ENCODE measurements around the gene SLC25A29. TPM values are rescaled to one million over a fixed set of nuclear protein-coding genes. Genes with fewer than 3 reads are reported as not detected.
"Not testable (repeated sequence)": the region's sequence is repeated elsewhere in the genome, so short reads cannot be mapped to it uniquely, and the experiment has no call there.

The SLC25A29 gene
- total RNA-seq, 4 donors from 2014 or later: 36.4 to 65.4 (median 52.9) TPM

DNA sequence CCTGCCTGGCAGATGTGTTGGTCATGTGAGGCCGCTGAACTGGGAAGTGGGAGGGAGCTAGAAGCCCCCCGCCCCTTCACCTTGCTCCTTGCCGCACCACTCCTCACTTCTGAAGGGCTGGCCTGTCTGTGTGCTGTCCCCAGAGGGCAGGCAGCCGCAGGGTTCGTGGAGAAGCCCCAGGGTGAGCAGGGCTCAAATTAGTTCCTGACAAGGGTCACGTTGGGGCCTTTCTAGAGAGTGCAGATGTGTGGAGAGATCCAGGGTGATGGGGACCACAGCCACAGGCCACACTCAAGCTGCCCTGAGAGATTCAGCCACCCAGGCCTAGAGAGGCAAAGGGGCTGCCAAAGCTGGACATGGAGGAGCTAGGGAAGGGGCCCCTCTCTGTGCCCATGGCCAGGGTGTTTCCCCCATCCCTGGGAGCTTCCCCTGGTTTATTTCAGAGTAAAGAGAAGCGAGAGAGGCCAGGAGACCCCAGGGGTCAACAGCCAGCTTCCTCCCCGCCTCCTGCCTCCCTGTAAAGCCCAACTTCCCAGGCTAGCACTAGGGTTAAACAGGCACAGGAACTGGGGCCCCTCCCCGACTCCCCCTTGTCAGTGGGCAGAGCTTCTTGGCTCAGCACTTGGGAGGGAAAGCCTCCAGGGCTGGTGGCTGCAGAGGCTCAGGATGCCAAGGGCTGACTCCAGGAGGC is 16.2 kb downstream of the SLC25A29 start:
- Histone ChIP-seq H3K36me3 (peaks cover 0 to 45% of the 10 kb centered on the region in 2 donors), H3K27me3 (no peaks in the 10 kb centered on the region), H3K27ac (no peak overlapping the region), H3K9me3 (no peaks in the 10 kb centered on the region), H3K4me3 (no peak overlapping the region), H3K4me1 (peaks cover 0 to 48% (median 8%) of the 10 kb centered on the region in 3 donors)
- ATAC-seq: no peak
- 82 to 100% methylated on average over 4 to 6 of the region's 9 CpGs for WGBS, 2 donors (ENCODE audit: low coverage in 1 of 2)
- TF ChIP-seq POLR2AphosphoS5 (IDR thresholded peaks at IDR 0.05) (no peak), POLR2A (IDR thresholded peaks at IDR 0.05) (no peak), EP300 (IDR thresholded peaks at IDR 0.05) (no peak)
- TF ChIP-seq, protein P1, sequence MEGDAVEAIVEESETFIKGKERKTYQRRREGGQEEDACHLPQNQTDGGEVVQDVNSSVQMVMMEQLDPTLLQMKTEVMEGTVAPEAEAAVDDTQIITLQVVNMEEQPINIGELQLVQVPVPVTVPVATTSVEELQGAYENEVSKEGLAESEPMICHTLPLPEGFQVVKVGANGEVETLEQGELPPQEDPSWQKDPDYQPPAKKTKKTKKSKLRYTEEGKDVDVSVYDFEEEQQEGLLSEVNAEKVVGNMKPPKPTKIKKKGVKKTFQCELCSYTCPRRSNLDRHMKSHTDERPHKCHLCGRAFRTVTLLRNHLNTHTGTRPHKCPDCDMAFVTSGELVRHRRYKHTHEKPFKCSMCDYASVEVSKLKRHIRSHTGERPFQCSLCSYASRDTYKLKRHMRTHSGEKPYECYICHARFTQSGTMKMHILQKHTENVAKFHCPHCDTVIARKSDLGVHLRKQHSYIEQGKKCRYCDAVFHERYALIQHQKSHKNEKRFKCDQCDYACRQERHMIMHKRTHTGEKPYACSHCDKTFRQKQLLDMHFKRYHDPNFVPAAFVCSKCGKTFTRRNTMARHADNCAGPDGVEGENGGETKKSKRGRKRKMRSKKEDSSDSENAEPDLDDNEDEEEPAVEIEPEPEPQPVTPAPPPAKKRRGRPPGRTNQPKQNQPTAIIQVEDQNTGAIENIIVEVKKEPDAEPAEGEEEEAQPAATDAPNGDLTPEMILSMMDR (IDR thresholded peaks at IDR 0.05): no peak

DNA sequence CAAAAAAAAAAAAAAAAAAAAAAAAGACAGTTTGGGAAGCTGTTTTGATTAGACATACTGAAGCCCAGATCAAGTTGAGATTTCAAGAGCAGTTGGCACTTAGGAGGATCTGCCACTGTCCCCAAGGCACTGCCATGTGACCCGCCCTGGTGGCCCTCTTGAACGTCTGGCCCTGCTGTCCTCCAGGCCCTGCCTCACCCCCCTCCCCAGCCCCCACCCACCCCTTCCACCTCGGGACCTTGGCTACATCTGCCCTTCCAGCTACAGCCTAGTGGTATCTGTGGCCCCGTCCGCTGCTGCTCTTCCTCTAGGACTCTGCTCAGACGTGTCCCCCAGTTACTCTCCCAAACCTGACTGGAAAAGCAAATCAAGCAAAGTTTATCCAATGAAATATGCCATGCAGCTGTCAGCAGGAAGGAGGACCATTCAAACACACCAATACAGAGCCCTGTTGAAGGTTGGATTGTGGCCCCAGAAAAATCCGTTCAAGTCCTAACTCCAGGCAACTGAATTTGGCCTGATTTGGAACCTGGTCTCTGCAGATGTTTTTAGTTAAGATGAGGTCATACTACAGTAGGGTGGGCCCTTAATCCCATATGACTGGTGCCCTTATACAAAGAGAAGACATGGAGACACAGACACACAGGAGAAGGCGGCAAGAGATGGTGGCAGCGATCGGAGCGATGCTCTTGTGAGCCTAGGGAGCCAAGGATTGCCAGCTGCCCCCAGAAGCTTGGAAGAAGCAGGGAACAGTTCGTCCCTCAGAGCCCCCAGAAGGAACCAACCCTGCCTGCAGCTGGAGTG is 17.7 kb downstream of the SLC25A29 start:
- Histone ChIP-seq H3K4me3 (no peak overlapping the region), H3K9me3 (no peaks in the 10 kb centered on the region), H3K27me3 (no peaks in the 10 kb centered on the region), H3K4me1 (peaks cover 0 to 44% (median 10%) of the 10 kb centered on the region in 3 donors), H3K36me3 (peaks cover 0 to 43% of the 10 kb centered on the region in 2 donors), H3K27ac (no peak overlapping the region)
- TF ChIP-seq POLR2AphosphoS5 (IDR thresholded peaks at IDR 0.05) (no peak), POLR2A (IDR thresholded peaks at IDR 0.05) (no peak), EP300 (IDR thresholded peaks at IDR 0.05) (no peak)
- TF ChIP-seq, protein P1 (IDR thresholded peaks at IDR 0.05): no peak
- no peak for ATAC-seq
- 20 to 59% methylated on average over 1 to 6 of the region's 12 CpGs for WGBS, 2 donors (ENCODE audit: low coverage in 1 of 2)

DNA sequence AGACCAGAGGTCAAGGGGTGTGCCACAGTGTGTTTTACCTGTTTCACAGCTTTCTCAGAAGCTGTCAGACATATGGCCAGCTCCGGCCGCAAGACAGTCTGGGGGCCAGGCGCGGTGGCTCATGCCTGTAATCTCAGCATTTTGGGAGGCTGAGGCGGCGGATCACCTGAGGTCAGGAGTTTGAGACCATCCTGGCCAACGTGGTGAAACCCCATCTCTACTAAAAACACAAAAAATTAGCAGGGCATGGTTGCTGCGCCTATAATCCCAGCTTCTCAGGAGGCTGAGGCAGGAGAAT is 18.3 kb downstream of the SLC25A29 start:
- not testable (repeated sequence) for H3K27me3 ChIP-seq, H3K9me3 ChIP-seq, H3K4me3 ChIP-seq, H3K27ac ChIP-seq, ATAC-seq
- Histone ChIP-seq H3K4me1 (peaks cover 0 to 41% (median 10%) of the 10 kb centered on the region in 3 donors), H3K36me3 (peaks cover 0 to 37% of the 10 kb centered on the region in 2 donors)
- WGBS, 2 donors (ENCODE audit: low coverage in 1 of 2): 82% methylated on average over 3 of the region's 8 CpGs; no CpG with 5 or more reads in 1 of the 2 donors

DNA sequence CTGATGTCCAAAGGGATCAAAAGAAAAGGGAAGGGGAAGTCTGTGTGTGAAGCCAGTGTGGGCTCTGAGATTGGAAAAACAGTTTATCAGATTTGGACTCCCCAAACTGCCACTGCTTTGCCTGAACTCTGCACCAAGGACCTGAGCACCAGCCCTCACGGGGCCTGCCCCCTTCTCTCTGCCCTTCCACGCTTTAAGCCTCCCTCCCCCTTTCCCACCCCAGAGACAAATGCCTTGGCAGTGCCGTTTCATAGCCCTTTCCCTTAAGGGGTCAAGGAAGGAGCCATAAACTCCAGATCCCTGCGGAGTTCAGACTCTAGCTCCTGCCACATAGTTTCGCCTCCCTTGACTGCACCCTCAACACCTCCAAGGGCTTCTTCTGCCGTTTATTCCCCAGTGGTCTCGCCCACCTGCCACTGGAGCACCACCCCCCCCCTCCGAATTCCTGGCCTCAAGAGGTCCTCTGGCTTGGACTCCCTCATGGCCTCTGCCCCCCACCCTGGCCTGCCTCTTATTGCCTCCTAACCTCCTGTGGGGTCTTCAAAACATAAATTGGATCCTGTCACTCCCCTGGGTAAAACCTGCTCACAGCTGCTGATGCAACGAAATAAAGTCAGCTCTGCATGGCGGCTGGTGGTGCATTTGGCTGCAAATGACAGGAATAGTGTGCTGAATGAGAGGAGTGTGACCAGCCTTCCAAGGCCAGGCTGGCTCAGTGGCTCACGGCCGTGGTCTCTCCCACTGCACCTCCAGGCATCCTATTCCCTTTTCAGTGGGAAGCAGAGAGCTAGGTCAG is 18.8 kb downstream of the SLC25A29 start:
- H3K4me3 ChIP-seq: no peak overlapping the region

DNA sequence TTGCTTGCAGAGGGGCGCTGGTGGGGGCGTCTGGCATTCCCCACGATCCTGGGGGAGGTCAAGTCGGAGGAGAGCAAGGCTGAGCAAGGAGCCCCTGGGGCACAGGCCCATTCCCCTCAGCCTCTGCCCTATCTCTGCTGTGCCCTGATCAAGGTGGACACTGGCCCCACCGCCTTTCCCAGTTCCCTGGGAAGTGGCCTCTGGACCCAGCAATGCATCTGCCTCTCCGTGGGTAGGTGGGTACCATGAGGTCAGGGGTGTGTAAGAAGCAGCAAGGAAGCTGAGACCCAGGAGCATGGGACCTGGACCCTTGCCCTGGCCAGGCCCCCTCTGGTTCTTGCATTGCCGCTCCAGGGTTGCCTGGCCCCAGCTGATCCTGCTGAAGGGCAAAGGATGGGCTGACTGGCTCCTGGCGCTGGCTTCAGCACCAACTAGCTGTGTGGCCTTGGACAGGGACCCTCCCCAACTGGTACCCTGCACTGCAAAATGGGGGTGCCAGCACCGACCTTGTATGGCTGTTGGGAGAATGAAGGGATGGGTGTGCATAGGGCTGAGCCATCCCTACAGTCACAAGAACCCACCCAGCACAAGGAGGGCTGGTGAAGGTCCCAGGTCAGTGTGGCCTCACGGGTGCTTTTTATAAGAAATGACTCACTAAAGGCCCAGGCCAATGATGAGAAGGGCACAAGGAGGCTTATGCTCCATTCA is 19.6 kb downstream of the SLC25A29 start:
- Histone ChIP-seq H3K36me3 (peaks cover 0 to 25% of the 10 kb centered on the region in 2 donors), H3K27ac (no peak overlapping the region), H3K27me3 (no peaks in the 10 kb centered on the region), H3K4me1 (peaks cover 0 to 44% (median 10%) of the 10 kb centered on the region in 3 donors), H3K9me3 (no peaks in the 10 kb centered on the region), H3K4me3 (no peak overlapping the region)
- 40% methylated on average over 1 of the region's 10 CpGs; no CpG with 5 or more reads in 1 of the 2 donors for WGBS, 2 donors (ENCODE audit: low coverage in 1 of 2)
- no peak for TF ChIP-seq EP300 (IDR thresholded peaks at IDR 0.05)
- no peak for TF ChIP-seq POLR2A (IDR thresholded peaks at IDR 0.05)
- TF ChIP-seq, protein P1 (IDR thresholded peaks at IDR 0.05): no peak
- no peak for TF ChIP-seq POLR2AphosphoS5 (IDR thresholded peaks at IDR 0.05)
- ATAC-seq: no peak

More for the DNA sequence above, 18.8 kb downstream of the SLC25A29 start:
- H3K9me3 ChIP-seq: no peaks in the 10 kb centered on the region
- 67 to 73% methylated on average over 5 to 7 of the region's 12 CpGs for WGBS, 2 donors (ENCODE audit: low coverage in 1 of 2)
- no peak for TF ChIP-seq POLR2A (IDR thresholded peaks at IDR 0.05)
- no peak for TF ChIP-seq POLR2AphosphoS5 (IDR thresholded peaks at IDR 0.05)
- no peak for ATAC-seq
- H3K36me3 ChIP-seq: peaks cover 0 to 32% of the 10 kb centered on the region in 2 donors
- H3K27me3 ChIP-seq: no peaks in the 10 kb centered on the region
- H3K4me1 ChIP-seq: peaks cover 0 to 41% (median 10%) of the 10 kb centered on the region in 3 donors
- no peak overlapping the region for H3K27ac ChIP-seq

Measured in gastroesophageal sphincter (tissue), 4 donors.